A549 (cell line): Measurements from ENCODE around the gene MYEOV. TPM values are rescaled to one million over a fixed set of nuclear protein-coding genes. Genes with fewer than 3 reads are reported as not detected.

Experiments
- ATAC-seq, 2 experiments: fragments of 200-7000 bp in 1 of 2; fragments of >200 bp in 1 of 2; cut with Nextera tagmentation in 1 of 2; cut with Tn5 transposase in 1 of 2; 3 replicates each; pipeline versions ENCODE4 v1.8.0 to v1.9.1; 2018 to 2020; ENCODE audit warnings: mild to moderate bottlenecking in 1 of 2, moderate library complexity in 1 of 2
- CTCF ChIA-PET: fragments of 300-600 bp; sonication (Branson Sonifier 250); formaldehyde crosslinking; extraction: SDS; loops from one replicate; lab custom pipeline; 2021; ENCODE audit warnings: antibody characterized with exemption, inconsistent platforms; lab: Yijun Ruan, JAX
- POLR2A ChIA-PET: fragments of 350-600 bp; formaldehyde crosslinking; extraction: SDS; loops from one replicate; lab custom pipeline; 2021; ENCODE audit warnings: antibody characterized with exemption, inconsistent platforms; lab: Yijun Ruan, JAX
- DNase-seq, 2 experiments: peaks; one replicate each; pipeline versions ENCODE4 v3.0.0 to v3.0.0-alpha.2; 2011 to 2016; ENCODE audit warnings: low read depth in 1 of 2, low spot score in 1 of 2
- FAIRE-seq: peaks from 2 replicates; lab custom pipeline; 2011; peaks lifted over from hg19 to GRCh38; lab: Jason Lieb, UNC
- H3K27ac ChIP-seq, 2 experiments: fragments of >200 bp; sonication (Bioruptor Twin); formaldehyde crosslinking; 3 replicates each; pipeline ENCODE4 v1.5.1; 2016 to 2017
- H3K4me1 ChIP-seq: fragments of >200 bp; sonication (Bioruptor Twin); formaldehyde crosslinking; 3 replicates; pipeline ENCODE4 v1.6.1; 2016
- H3K4me2 ChIP-seq: fragments of >200 bp; sonication (Bioruptor Twin); formaldehyde crosslinking; 3 replicates; pipeline ENCODE4 v1.6.1; 2016
- H3K4me3 ChIP-seq: fragments of >200 bp; sonication (Bioruptor Twin); formaldehyde crosslinking; 3 replicates; pipeline ENCODE4 v1.5.1; 2016
- H3K9me3 ChIP-seq: fragments of >200 bp; sonication (Bioruptor Twin); formaldehyde crosslinking; 3 replicates; pipeline ENCODE4 v1.6.1; 2016
- ATOH8 ChIP-seq: fragments of 250-450 bp; sonication (Bioruptor Pico); IDR thresholded peaks from 2 replicates; pipeline ENCODE4 v1.5.0; 2020; ENCODE audit warnings: low read depth, mild to moderate bottlenecking, moderate library complexity
- CBX2 ChIP-seq: fragments of 200-600 bp; sonication (generic); IDR thresholded peaks from 2 replicates; pipeline ENCODE4 v1.6.1; 2016; ENCODE audit warnings: low read depth, mild to moderate bottlenecking, borderline replicate concordance
- CHD4 ChIP-seq: fragments of 200-600 bp; sonication (generic); IDR thresholded peaks from 2 replicates; pipeline ENCODE4 v1.6.1; 2016; ENCODE audit warnings: antibody characterized with exemption, mild to moderate bottlenecking, borderline replicate concordance
- CTCF ChIP-seq: fragments of >200 bp; sonication (Bioruptor Twin); formaldehyde crosslinking; IDR thresholded peaks from 3 replicates; pipeline ENCODE4 v1.5.1; 2016
- E2F6 ChIP-seq: IDR thresholded peaks from 2 replicates; pipeline ENCODE4 v1.6.1; 2012; ENCODE audit warnings: low read depth, borderline replicate concordance
- EP300 ChIP-seq, 2 experiments: fragments of >200 bp; sonication (Bioruptor Twin); formaldehyde crosslinking; IDR thresholded peaks; 2 replicates in 1 of 2; 3 replicates in 1 of 2; pipeline ENCODE4 v1.6.1; 2016 to 2017
- ESRRA ChIP-seq: fragments of 150-350 bp; IDR thresholded peaks from 2 replicates; pipeline ENCODE4 v1.6.1; 2014; ENCODE audit warnings: mild to moderate bottlenecking, low read length, borderline replicate concordance
- FOXS1 ChIP-seq: fragments of 250-450 bp; sonication (Bioruptor Pico); IDR thresholded peaks from 2 replicates; pipeline ENCODE4 v1.5.0; 2020; ENCODE audit warnings: mild to moderate bottlenecking, moderate library complexity
- HDAC2 ChIP-seq: fragments of 200-600 bp; sonication (generic); IDR thresholded peaks from 2 replicates; pipeline ENCODE4 v1.6.1; 2016
- HMGXB4 ChIP-seq: fragments of 250-450 bp; sonication (Bioruptor Pico); IDR thresholded peaks from 2 replicates; pipeline ENCODE4 v1.5.0; 2021; ENCODE audit warnings: mild to moderate bottlenecking, moderate library complexity, borderline replicate concordance
- HOXB13 ChIP-seq: fragments of 250-450 bp; sonication (Bioruptor Pico); IDR thresholded peaks from 2 replicates; pipeline ENCODE4 v1.5.0; 2020; ENCODE audit warnings: low read depth, mild to moderate bottlenecking, moderate library complexity
- KDM5A ChIP-seq: fragments of 200-600 bp; sonication (generic); IDR thresholded peaks from 2 replicates; pipeline ENCODE4 v1.6.1; 2016; ENCODE audit warnings: antibody characterized with exemption, mild to moderate bottlenecking
- MYC ChIP-seq: IDR thresholded peaks from 2 replicates; pipeline ENCODE4 v1.6.1; 2012; ENCODE audit warnings: mild to moderate bottlenecking, inconsistent platforms, low read length, improper control_type of control experiment, borderline replicate concordance
- PHF8 ChIP-seq: fragments of 200-600 bp; sonication (generic); IDR thresholded peaks from 2 replicates; pipeline ENCODE4 v1.6.1; 2016; ENCODE audit warnings: low read depth, mild to moderate bottlenecking, antibody characterized with exemption, moderate library complexity, borderline replicate concordance
- RFX5 ChIP-seq: fragments of 450-650 bp; IDR thresholded peaks from 2 replicates; pipeline ENCODE4 v1.7.1; 2014; ENCODE audit warnings: antibody characterized with exemption, mild to moderate bottlenecking, moderate library complexity
- TFCP2L1 ChIP-seq: fragments of 250-450 bp; sonication (Bioruptor Pico); IDR thresholded peaks from 2 replicates; pipeline ENCODE4 v1.5.0; 2021; ENCODE audit warnings: mild to moderate bottlenecking
- TP53 ChIP-seq: fragments of 250-450 bp; sonication (Bioruptor Pico); IDR thresholded peaks from 2 replicates; pipeline ENCODE4 v1.5.0; 2021; ENCODE audit warnings: mild to moderate bottlenecking, moderate library complexity
- ZC3H11A ChIP-seq: fragments of 450-650 bp; IDR thresholded peaks from 2 replicates; pipeline ENCODE4 v1.6.1; 2014; ENCODE audit warnings: antibody characterized with exemption, mild to moderate bottlenecking
- ZSCAN20 ChIP-seq: fragments of 250-450 bp; sonication (Bioruptor Pico); IDR thresholded peaks from 2 replicates; pipeline ENCODE4 v1.8.0; 2022; ENCODE audit warnings: mild to moderate bottlenecking, moderate library complexity
- WGBS: methylation state at CpG from one replicate; pipeline ENCODE4 v1.1.6; 2017; ENCODE audit errors: missing lambda C conversion rate; 5-methylcytosine and 5-hydroxymethylcytosine counted together
- polyA plus RNA-seq, 4 experiments: library from polyadenylated mRNA; depleted of rRNA in 3 of 4; stranded (reverse); fragments of >200 nt; fragmentation: RNase III in 1 of 4; extraction: RNeasy Plus Mini Kit Qiagen cat#74134 plus additional on column Dnase treatment in 1 of 4; gene quantifications; 2 replicates in 3 of 4; 3 replicates in 1 of 4; pipeline ENCODE4 v1.2.3, GENCODE V29; 2011 to 2017
- TF ChIP-seq, protein P1 (sequence below): fragments of 200-600 bp; sonication (generic); IDR thresholded peaks from 2 replicates; pipeline ENCODE4 v1.6.1; 2016; ENCODE audit warnings: antibody characterized with exemption, mild to moderate bottlenecking, moderate library complexity
- TF ChIP-seq, protein P2 (sequence below): fragments of >200 bp; sonication (Bioruptor Twin); formaldehyde crosslinking; IDR thresholded peaks from 2 replicates; pipeline ENCODE4 v1.6.1; 2016
- TF ChIP-seq, protein P3 (sequence below): fragments of 150-350 bp; IDR thresholded peaks from 2 replicates; pipeline ENCODE4 v1.6.1; 2014; ENCODE audit warnings: low read depth, mild to moderate bottlenecking, low read length

The MYEOV gene
- polyA plus RNA-seq, 2 of the 4 experiments (the other 2 are of a cell fraction): 92.3 to 102 TPM

GRCh38 chr11:69301455-69302401 lies 7.8 kb downstream of the MYEOV start (continued):
- TF ChIP-seq, protein P1, sequence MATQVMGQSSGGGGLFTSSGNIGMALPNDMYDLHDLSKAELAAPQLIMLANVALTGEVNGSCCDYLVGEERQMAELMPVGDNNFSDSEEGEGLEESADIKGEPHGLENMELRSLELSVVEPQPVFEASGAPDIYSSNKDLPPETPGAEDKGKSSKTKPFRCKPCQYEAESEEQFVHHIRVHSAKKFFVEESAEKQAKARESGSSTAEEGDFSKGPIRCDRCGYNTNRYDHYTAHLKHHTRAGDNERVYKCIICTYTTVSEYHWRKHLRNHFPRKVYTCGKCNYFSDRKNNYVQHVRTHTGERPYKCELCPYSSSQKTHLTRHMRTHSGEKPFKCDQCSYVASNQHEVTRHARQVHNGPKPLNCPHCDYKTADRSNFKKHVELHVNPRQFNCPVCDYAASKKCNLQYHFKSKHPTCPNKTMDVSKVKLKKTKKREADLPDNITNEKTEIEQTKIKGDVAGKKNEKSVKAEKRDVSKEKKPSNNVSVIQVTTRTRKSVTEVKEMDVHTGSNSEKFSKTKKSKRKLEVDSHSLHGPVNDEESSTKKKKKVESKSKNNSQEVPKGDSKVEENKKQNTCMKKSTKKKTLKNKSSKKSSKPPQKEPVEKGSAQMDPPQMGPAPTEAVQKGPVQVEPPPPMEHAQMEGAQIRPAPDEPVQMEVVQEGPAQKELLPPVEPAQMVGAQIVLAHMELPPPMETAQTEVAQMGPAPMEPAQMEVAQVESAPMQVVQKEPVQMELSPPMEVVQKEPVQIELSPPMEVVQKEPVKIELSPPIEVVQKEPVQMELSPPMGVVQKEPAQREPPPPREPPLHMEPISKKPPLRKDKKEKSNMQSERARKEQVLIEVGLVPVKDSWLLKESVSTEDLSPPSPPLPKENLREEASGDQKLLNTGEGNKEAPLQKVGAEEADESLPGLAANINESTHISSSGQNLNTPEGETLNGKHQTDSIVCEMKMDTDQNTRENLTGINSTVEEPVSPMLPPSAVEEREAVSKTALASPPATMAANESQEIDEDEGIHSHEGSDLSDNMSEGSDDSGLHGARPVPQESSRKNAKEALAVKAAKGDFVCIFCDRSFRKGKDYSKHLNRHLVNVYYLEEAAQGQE: no peak
- TF ChIP-seq HOXB13 (CRISPR knock-in tag) (peak; percentile 91), TP53 (CRISPR knock-in tag) (peak; percentile 89; the same call in 1 of the 2 replicates), HMGXB4 (CRISPR knock-in tag) (peak; percentile 35; the same call in 1 of the 2 replicates), ZSCAN20 (CRISPR knock-in tag) (no peak), MYC (0 out of 2 replicates have a peak, but pooled peaks have one; percentile 47), TFCP2L1 (CRISPR knock-in tag) (0 out of 2 replicates have a peak, but pooled peaks have one; percentile 31), EP300 (IDR thresholded peaks at IDR 0.05) (peak; percentile 88 to 91; a peak in 4 of 5 replicates), E2F6 (peak; percentile 98)
- TF ChIP-seq, all 56 proteins: peak for 28

DNA sequence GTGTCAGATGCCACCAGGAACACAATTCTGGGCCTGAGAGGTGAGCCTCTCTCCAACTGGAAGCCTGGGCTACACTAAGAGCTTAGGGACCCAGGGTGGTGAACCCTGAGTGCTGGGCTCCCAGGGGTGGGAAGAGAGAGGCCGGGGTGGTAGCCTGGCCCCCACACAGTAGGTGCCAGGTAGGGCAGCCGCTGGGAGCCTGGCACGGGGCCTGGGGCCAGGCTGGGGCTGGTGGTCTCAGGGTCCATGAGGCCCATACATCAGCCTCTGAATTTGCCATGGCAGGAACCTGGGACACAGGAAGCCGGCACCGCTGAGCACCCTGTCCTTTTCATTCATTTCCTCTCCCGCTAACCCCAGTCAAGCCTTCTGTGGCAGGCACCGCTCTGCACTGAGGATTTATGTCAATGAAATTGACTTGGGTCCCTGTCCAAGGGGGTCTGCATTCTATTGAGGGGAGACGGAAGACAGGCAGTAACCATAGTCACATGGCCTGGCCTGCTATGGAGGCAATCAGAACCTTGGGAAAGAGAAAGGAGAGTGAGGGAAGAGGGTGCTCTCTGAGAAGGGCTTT lies 8.6 kb downstream of the MYEOV start:
- POLR2A ChIA-PET: no interaction called here
- 0 out of 3 replicates have a peak overlapping the region, but pooled peaks have one; percentile 7 for H3K4me3 ChIP-seq
- no peak for TF ChIP-seq ESRRA
- TF ChIP-seq ZC3H11A: no peak
- TF ChIP-seq, protein P2, sequence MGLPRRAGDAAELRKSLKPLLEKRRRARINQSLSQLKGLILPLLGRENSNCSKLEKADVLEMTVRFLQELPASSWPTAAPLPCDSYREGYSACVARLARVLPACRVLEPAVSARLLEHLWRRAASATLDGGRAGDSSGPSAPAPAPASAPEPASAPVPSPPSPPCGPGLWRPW: no peak
- TF ChIP-seq CTCF: no peak
- no peak for TF ChIP-seq ATOH8 (CRISPR knock-in tag)
- TF ChIP-seq, protein P3, sequence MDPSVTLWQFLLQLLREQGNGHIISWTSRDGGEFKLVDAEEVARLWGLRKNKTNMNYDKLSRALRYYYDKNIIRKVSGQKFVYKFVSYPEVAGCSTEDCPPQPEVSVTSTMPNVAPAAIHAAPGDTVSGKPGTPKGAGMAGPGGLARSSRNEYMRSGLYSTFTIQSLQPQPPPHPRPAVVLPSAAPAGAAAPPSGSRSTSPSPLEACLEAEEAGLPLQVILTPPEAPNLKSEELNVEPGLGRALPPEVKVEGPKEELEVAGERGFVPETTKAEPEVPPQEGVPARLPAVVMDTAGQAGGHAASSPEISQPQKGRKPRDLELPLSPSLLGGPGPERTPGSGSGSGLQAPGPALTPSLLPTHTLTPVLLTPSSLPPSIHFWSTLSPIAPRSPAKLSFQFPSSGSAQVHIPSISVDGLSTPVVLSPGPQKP: no peak
- TF ChIP-seq PHF8: no peak
- TF ChIP-seq CBX2: no peak
- TF ChIP-seq CHD4: no peak
- TF ChIP-seq HDAC2: no peak
- no peak for TF ChIP-seq RFX5
- no peak for TF ChIP-seq KDM5A
- no peak for TF ChIP-seq HMGXB4 (CRISPR knock-in tag)
- no peak for TF ChIP-seq FOXS1

More for the DNA sequence above, 8.6 kb downstream of the MYEOV start:
- ATAC-seq (no peak), DNase-seq (no peak), FAIRE-seq (no peak)
- Histone ChIP-seq H3K4me2 (peak overlapping the region; percentile 75), H3K9me3 (no peaks in the 10 kb centered on the region), H3K4me1 (peaks cover 85% of the 10 kb centered on the region), H3K27ac (peak overlapping the region; percentile 93 to 98)
- WGBS: 79% methylated on average over 8 of the region's 8 CpGs
- CTCF ChIA-PET: interaction anchor here (0.7 to 1.2 kb wide), 2 partner anchors 184 to 341 kb away, joined by 3 read pairs; no protein-coding TSS in a partner anchor
